MCF 10A (cell line): ENCODE measurements around the gene WDR5. TPM values are rescaled to one million over a fixed set of nuclear protein-coding genes. Genes with fewer than 3 reads are reported as not detected.

ENCODE experiments used
- BruUV-seq: library from RNA; stranded (reverse); fragments of 400-500 nt; replicated peaks from 2 replicates; lab custom pipeline; 2021; lab: Mats Ljungman, UMichigan
- CTCF ChIA-PET: fragments of 300-600 bp; sonication (Branson Sonifier 250); formaldehyde crosslinking; extraction: SDS; loops from one replicate; lab custom pipeline; 2021; ENCODE audit warnings: antibody characterized with exemption, inconsistent platforms; lab: Yijun Ruan, JAX
- POLR2A ChIA-PET: fragments of 300-600, 350-650 bp; sonication (Branson Sonifier 250); formaldehyde crosslinking; extraction: SDS; loops from one replicate; lab custom pipeline; 2020; ENCODE audit warnings: antibody characterized with exemption, inconsistent platforms; lab: Yijun Ruan, JAX
- DNase-seq: peaks from one replicate; pipeline ENCODE4 v3.0.0-alpha.2; 2018; ENCODE audit not compliant: unreplicated experiment
- H3K27ac Mint-ChIP-seq: one replicate; pipeline ENCODE4 v1.8.0; 2022; ENCODE audit warnings: mild to moderate bottlenecking, low read depth, mixed read lengths; ENCODE audit not compliant: unreplicated experiment
- H3K27me3 Mint-ChIP-seq: one replicate; pipeline ENCODE4 v1.8.0; 2022; ENCODE audit warnings: mixed read lengths; ENCODE audit not compliant: insufficient read depth, unreplicated experiment
- H3K36me3 Mint-ChIP-seq: one replicate; pipeline ENCODE4 v1.8.0; 2022; ENCODE audit warnings: mild to moderate bottlenecking, moderate library complexity, mixed read lengths; ENCODE audit not compliant: insufficient read depth, unreplicated experiment
- H3K4me1 Mint-ChIP-seq: one replicate; pipeline ENCODE4 v1.8.0; 2022; ENCODE audit warnings: mixed read lengths; ENCODE audit not compliant: insufficient read depth, unreplicated experiment
- H3K4me3 Mint-ChIP-seq: one replicate; pipeline ENCODE4 v1.8.0; 2022; ENCODE audit warnings: mild to moderate bottlenecking, moderate library complexity, mixed read lengths; ENCODE audit not compliant: unreplicated experiment
- H3K9me3 Mint-ChIP-seq: one replicate; pipeline ENCODE4 v1.8.0; 2022; ENCODE audit warnings: mixed read lengths; ENCODE audit not compliant: unreplicated experiment
- CTCF ChIP-seq: fragments of 200-600 bp; IDR thresholded peaks from one replicate; pipeline ENCODE4 v1.8.0; 2022; ENCODE audit warnings: antibody characterized with exemption, mild to moderate bottlenecking; ENCODE audit not compliant: unreplicated experiment
- intact Hi-C: fragments of 100-400 bp; cut with micrococcal nuclease; formaldehyde crosslinking; loops from 2 replicates; pipeline ENCODE4 v1.14.1; 2022
- total RNA-seq: library from RNA; stranded (reverse); gene quantifications from 2 replicates; pipeline ENCODE4 v1.2.3, GENCODE V29; 2022

WDR5 gene
- total RNA-seq, 1 experiment from 2014 or later: 43.8 TPM

- TF ChIP-seq CTCF: no peak
- Mint-ChIP-seq H3K36me3 (no peaks in the 10 kb centered on the region), H3K4me1 (no peaks in the 10 kb centered on the region), H3K27me3 (peaks cover 36% of the 10 kb centered on the region), H3K27ac (no peak overlapping the region), H3K9me3 (no peaks in the 10 kb centered on the region), H3K4me3 (no peak overlapping the region)
- CTCF ChIA-PET: no interaction called here
- BruUV-seq: no TSS peak
- intact Hi-C loops: no loop called here
- POLR2A ChIA-PET: no interaction called here
- DNase-seq: no peak
These were observed 72.5 kb downstream of the WDR5 start for GRCh38 chr9:134208310-134208841.

- Mint-ChIP-seq H3K27ac (no peak overlapping the region), H3K36me3 (no peaks in the 10 kb centered on the region), H3K4me3 (no peak overlapping the region), H3K4me1 (no peaks in the 10 kb centered on the region), H3K27me3 (peaks cover 29% of the 10 kb centered on the region), H3K9me3 (no peaks in the 10 kb centered on the region)
- intact Hi-C loops: no loop called here
- CTCF ChIA-PET: interaction anchor here (1.1 kb wide), 1 partner anchor 151 kb away, joined by 3 read pairs; no protein-coding TSS in a partner anchor
- DNase-seq: no peak
- POLR2A ChIA-PET: no interaction called here
- TF ChIP-seq CTCF: no peak
- BruUV-seq: no TSS peak
These were observed 73.3 kb downstream of the WDR5 start for GRCh38 chr9:134208981-134209725.

Other genes with a start within 250 kb of the WDR5 start
- gene VAV2, start 143.8 kb upstream of the WDR5 start, total RNA-seq: 29.9 and 31.0 TPM in 2 replicates
- 13.3 and 15.2 TPM in 2 replicates for gene BRD3OS, start 110.6 kb upstream of the WDR5 start, total RNA-seq
- 25.6 and 26.8 TPM in 2 replicates for gene BRD3, start 68.1 kb upstream of the WDR5 start, total RNA-seq
- 21.0 and 53.3 TPM in 2 replicates for gene RNU6ATAC, start 28.5 kb downstream of the WDR5 start, total RNA-seq
- 57.7 and 65.5 TPM in 2 replicates for gene RXRA, start 190.4 kb downstream of the WDR5 start, total RNA-seq